Measurements from ENCODE around the gene CATSPER4. TPM values are rescaled to one million over a fixed set of nuclear protein-coding genes. Genes with fewer than 3 reads are reported as not detected.
A peak's percentile ranks its signal among the peaks of the same experiment; 100 is the strongest.

Gene CATSPER4
- total RNA-seq, 2 donors from 2014 or later, result not detected

DNA sequence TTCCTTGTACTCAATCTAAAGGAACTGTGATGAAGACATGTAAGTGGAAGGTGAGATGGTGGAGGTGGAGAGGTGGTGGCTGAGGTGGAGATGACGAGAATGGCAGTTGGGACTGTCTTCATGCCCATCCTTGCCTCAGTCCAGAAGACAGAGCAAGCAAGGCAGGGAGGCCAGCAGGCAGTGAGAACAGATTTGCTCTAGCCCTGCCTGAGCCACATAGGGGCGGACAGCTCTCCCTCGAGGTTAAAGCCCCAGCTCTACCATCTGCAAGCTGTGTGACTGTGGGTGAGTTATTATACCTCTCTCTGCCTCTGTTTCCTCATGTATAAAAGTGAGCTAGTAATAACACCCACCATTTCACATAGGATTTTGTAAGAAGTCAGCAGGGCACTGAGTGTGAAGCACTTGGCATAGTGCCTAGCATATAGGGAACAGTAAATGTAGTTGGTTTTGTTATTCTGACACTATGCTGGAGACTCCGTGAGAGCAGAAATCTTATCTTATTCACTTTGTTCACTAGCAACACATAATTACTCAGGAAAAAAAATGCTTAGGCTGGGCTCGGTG, 36.4 kb upstream of the CATSPER4 start:
- Histone ChIP-seq H3K36me3 (no peaks in the 10 kb centered on the region), H3K4me3 (no peak overlapping the region), H3K9me3 (no peaks in the 10 kb centered on the region), H3K27ac (no peak overlapping the region), H3K27me3 (replicated peaks; ENCODE audit: insufficient read depth) (no peaks in the 10 kb centered on the region), H3K4me1 (ENCODE audit: control insufficient read depth in 1 of 2, low read depth in 2 of 2) (no peaks in the 10 kb centered on the region)
- TF ChIP-seq, protein P1, sequence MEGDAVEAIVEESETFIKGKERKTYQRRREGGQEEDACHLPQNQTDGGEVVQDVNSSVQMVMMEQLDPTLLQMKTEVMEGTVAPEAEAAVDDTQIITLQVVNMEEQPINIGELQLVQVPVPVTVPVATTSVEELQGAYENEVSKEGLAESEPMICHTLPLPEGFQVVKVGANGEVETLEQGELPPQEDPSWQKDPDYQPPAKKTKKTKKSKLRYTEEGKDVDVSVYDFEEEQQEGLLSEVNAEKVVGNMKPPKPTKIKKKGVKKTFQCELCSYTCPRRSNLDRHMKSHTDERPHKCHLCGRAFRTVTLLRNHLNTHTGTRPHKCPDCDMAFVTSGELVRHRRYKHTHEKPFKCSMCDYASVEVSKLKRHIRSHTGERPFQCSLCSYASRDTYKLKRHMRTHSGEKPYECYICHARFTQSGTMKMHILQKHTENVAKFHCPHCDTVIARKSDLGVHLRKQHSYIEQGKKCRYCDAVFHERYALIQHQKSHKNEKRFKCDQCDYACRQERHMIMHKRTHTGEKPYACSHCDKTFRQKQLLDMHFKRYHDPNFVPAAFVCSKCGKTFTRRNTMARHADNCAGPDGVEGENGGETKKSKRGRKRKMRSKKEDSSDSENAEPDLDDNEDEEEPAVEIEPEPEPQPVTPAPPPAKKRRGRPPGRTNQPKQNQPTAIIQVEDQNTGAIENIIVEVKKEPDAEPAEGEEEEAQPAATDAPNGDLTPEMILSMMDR (IDR thresholded peaks at IDR 0.05), result no peak
- DNase-seq (ENCODE audit: low spot score), result no peak
- no peak for ATAC-seq (ENCODE audit: insufficient number of reproducible peaks, low FRiP score, low read depth)

DNA sequence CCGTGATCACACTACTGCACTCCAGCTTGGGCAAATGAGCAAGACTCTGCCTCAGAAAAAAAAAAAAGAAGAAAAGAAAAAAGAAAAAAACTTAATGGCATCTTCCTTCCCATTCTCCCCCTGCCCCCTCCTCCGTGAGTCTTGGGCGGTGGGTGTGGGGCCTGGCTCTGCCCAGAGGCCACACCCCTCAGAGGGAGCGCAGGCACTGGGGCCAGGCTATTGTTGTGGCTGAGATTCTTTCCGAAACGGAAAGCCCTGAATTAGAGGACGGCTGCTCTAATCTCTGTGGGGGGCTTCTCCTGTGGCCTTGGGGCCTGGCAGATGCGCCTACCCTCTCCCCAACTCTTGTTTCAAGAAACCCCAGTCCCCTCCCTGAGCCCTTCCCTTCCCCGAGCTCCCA, 35.7 kb upstream of the CATSPER4 start:
- H3K27ac ChIP-seq, result no peak overlapping the region
- ATAC-seq (ENCODE audit: insufficient number of reproducible peaks, low FRiP score, low read depth), result no peak

DNA sequence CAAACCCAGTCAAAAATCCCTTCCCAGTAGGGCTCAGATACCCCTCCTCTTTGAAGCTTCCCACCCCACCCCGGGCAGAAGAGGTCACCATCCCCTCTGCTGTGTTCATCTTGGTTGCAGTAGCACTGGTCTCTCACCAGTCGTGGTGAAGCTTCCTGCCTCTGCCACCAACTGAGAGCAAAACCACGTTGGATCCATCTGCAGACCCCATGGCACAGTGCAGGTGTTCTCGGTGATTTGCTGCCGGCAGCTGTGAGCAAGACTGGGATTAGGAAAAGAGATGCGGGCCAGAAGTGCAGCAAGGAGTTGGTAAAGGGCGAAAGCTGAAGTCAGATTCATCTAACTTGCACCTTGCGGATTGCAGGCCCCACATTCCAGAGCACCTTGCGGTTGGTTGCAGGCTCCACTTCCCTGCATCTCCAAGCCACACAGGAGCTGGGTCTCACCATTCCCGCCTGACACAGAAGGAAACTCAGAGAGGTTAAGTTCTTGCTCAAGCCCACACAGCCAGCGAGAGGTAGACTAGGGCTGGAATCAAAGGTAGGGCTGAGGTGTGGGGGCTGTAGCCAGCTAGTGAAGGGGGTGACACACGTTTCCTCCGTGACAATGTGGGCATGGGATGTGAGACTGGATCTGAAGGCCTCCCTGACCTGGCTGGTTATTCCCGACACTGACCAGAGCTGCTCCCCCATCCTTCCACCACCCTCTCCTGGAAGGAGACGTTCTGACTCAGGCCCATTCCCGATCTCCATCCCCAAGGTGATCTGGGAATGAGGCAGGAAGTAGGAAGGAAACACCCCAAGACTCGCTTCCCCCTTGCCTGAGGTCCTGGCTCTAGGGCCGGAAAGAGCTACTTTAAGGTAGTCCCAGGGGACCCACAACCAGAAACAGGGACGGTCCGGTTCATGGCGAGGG, 34.8 kb upstream of the CATSPER4 start:
- DNase-seq (ENCODE audit: low spot score) (no peak), ATAC-seq (ENCODE audit: insufficient number of reproducible peaks, low FRiP score, low read depth) (no peak)
- no peaks in the 10 kb centered on the region for H3K9me3 ChIP-seq
- H3K4me1 ChIP-seq (ENCODE audit: control insufficient read depth in 1 of 2, low read depth in 2 of 2), result no peaks in the 10 kb centered on the region
- no peak overlapping the region for H3K4me3 ChIP-seq
- TF ChIP-seq, protein P1 (IDR thresholded peaks at IDR 0.05), result no peak
- no peak overlapping the region for H3K27ac ChIP-seq
- no peaks in the 10 kb centered on the region for H3K27me3 ChIP-seq (replicated peaks; ENCODE audit: insufficient read depth)
- H3K36me3 ChIP-seq, result no peaks in the 10 kb centered on the region

More for the DNA sequence above, 35.7 kb upstream of the CATSPER4 start:
- H3K36me3 ChIP-seq, result no peaks in the 10 kb centered on the region
- DNase-seq (ENCODE audit: low spot score), result no peak
- H3K9me3 ChIP-seq, result no peaks in the 10 kb centered on the region
- no peak overlapping the region for H3K4me3 ChIP-seq
- TF ChIP-seq, protein P1 (IDR thresholded peaks at IDR 0.05), result no peak
- H3K27me3 ChIP-seq (replicated peaks; ENCODE audit: insufficient read depth), result no peaks in the 10 kb centered on the region
- no peaks in the 10 kb centered on the region for H3K4me1 ChIP-seq (ENCODE audit: control insufficient read depth in 1 of 2, low read depth in 2 of 2)

DNA sequence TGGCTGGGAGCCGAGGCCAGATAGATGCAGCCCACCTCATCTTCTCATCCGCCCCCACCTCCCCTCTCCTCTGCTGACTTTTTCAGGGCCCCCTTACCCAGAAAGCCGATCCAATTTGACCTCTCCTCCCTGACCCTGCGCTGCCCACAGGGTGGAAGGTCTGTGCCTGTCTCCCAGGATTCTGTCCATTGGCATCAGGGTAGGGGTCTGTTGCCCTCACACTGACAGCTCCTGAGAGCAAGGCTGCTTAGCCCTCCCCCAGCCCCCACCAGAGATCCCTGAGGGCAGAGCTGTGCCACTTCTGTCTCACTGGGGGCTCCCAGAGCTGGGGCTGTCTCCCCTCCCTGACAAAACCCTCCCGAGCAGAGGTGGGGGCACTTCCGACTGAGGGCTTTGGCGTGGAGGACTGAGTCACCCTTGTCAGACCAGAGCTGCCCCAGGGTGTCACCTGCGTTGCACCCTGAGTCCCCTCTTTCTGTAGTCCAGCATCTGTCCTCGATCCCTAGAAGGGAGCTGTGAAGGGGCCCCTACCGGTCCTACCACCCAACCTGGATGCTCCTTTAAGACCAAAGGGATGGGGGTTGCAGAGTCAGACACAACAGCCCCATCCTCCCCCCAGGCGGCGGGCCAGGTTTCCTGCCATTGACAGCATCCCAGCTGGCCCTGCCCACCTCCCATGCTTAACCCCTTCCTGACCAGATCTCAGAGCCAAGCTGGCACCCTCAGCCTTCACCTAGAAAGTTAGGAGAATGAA, 33.9 kb upstream of the CATSPER4 start:
- H3K27ac ChIP-seq, result no peak overlapping the region
- no peak for ATAC-seq (ENCODE audit: insufficient number of reproducible peaks, low FRiP score, low read depth)
- H3K9me3 ChIP-seq, result no peaks in the 10 kb centered on the region
- no peaks in the 10 kb centered on the region for H3K27me3 ChIP-seq (replicated peaks; ENCODE audit: insufficient read depth)
- TF ChIP-seq, protein P1 (IDR thresholded peaks at IDR 0.05), result no peak
- no peaks in the 10 kb centered on the region for H3K36me3 ChIP-seq
- DNase-seq (ENCODE audit: low spot score), result no peak
- peaks cover 0 to 6% of the 10 kb centered on the region in 2 donors for H3K4me1 ChIP-seq (ENCODE audit: control insufficient read depth in 1 of 2, low read depth in 2 of 2)
- peak overlapping the region; percentile 18 for H3K4me3 ChIP-seq

Data from thoracic aorta (tissue), 2 donors.